PC-3 (cell line): ENCODE results near the gene CCM2. TPM values are rescaled to one million over a fixed set of nuclear protein-coding genes. Genes with fewer than 3 reads are reported as not detected.
A peak's percentile ranks its signal among the peaks of the same experiment; 100 is the strongest.

Experiments
- ATAC-seq: fragments of 200-7000 bp; cut with Tn5 transposase; 2 replicates; pipeline ENCODE4 v1.9.1; 2020; ENCODE audit warnings: mild to moderate bottlenecking, moderate library complexity
- BruUV-seq: library from RNA; stranded (reverse); fragments of 400-500 nt; replicated peaks from 2 replicates; lab custom pipeline; 2021; lab: Mats Ljungman, UMichigan
- CTCF ChIA-PET: fragments of 300-600 bp; sonication (Branson Sonifier 250); formaldehyde crosslinking; loops from one replicate; lab custom pipeline; 2022; ENCODE audit warnings: antibody characterized with exemption; lab: Charles Lee
- POLR2A ChIA-PET: fragments of 300-600 bp; sonication (Branson Sonifier 250); formaldehyde crosslinking; loops from one replicate; lab custom pipeline; 2022; ENCODE audit warnings: antibody characterized with exemption; ENCODE audit not compliant: unreplicated experiment; lab: Charles Lee
- DNase-seq: peaks from one replicate; pipeline ENCODE4 v3.0.0-alpha.2; 2015
- H2AFZ ChIP-seq: fragments of 300-600 bp; sonication (generic); 2 replicates; pipeline ENCODE4 v1.6.0; 2016; ENCODE audit warnings: antibody characterized with exemption, low read length
- H3F3A ChIP-seq: fragments of 300-600 bp; sonication (generic); one replicate; pipeline ENCODE4 v1.6.0; 2017; ENCODE audit warnings: antibody characterized with exemption, low read length, control low read depth, mild to moderate bottlenecking; ENCODE audit not compliant: unreplicated experiment
- H3K27ac ChIP-seq: fragments of 300-600 bp; sonication (generic); 2 replicates; pipeline ENCODE4 v1.5.1; 2016; ENCODE audit warnings: mild to moderate bottlenecking, low read length
- H3K27me3 ChIP-seq: fragments of 300-600 bp; sonication (generic); 2 replicates; pipeline ENCODE4 v1.6.1; 2016; ENCODE audit warnings: low read length, mixed read lengths
- H3K36me3 ChIP-seq: fragments of 300-600 bp; sonication (generic); 2 replicates; pipeline ENCODE4 v1.6.1; 2016; ENCODE audit warnings: low read depth, mixed run types, low read length, mixed read lengths
- H3K4me1 ChIP-seq: fragments of 300-600 bp; sonication (generic); 2 replicates; pipeline ENCODE4 v1.5.1; 2016; ENCODE audit warnings: low read length; ENCODE audit not compliant: insufficient read depth
- H3K4me2 ChIP-seq: fragments of 300-600 bp; sonication (generic); 2 replicates; pipeline ENCODE4 v1.6.0; 2016; ENCODE audit warnings: low read length
- H3K4me3 ChIP-seq: fragments of 300-600 bp; sonication (generic); 2 replicates; pipeline ENCODE4 v1.5.1; 2016; ENCODE audit warnings: mild to moderate bottlenecking, low read length, mixed read lengths
- H3K79me2 ChIP-seq: fragments of 300-600 bp; sonication (generic); 2 replicates; pipeline ENCODE4 v1.6.1; 2017; ENCODE audit warnings: low read length, mixed read lengths
- H3K9ac ChIP-seq: fragments of 300-600 bp; sonication (generic); 2 replicates; pipeline ENCODE4 v1.6.0; 2016; ENCODE audit warnings: mild to moderate bottlenecking, low read length
- H3K9me2 ChIP-seq: fragments of 300-600 bp; sonication (generic); replicated peaks from 2 replicates; pipeline ENCODE4 v1.6.1; 2016; ENCODE audit warnings: mixed run types, low read length, mixed read lengths
- H3K9me3 ChIP-seq: fragments of 300-600 bp; sonication (generic); 2 replicates; pipeline ENCODE4 v1.6.1; 2016; ENCODE audit warnings: low read length, mixed read lengths
- H4K20me1 ChIP-seq: fragments of 300-600 bp; sonication (generic); 2 replicates; pipeline ENCODE4 v1.6.1; 2016; ENCODE audit warnings: low read length, mixed read lengths
- EZH2 ChIP-seq: fragments of 300-600 bp; sonication (generic); IDR thresholded peaks from one replicate; pipeline ENCODE4 v1.6.1; 2017; ENCODE audit warnings: antibody characterized with exemption, mild to moderate bottlenecking, low read length; ENCODE audit not compliant: unreplicated experiment
- EZH2phosphoT487 ChIP-seq: fragments of 300-600 bp; sonication (generic); IDR thresholded peaks from 2 replicates; pipeline ENCODE4 v1.6.1; 2018; ENCODE audit warnings: mild to moderate bottlenecking, antibody characterized with exemption, low read length, borderline replicate concordance
- intact Hi-C: fragments of 100-400 bp; cut with micrococcal nuclease; formaldehyde crosslinking; loops from 2 replicates; pipeline ENCODE4 v1.9.0; 2023
- total RNA-seq: library from RNA; depleted of rRNA; stranded (reverse); fragments of >200 nt; gene quantifications from 2 replicates; pipeline ENCODE4 v1.2.3, GENCODE V29; 2014
- TF ChIP-seq, protein P1 (sequence below): fragments of 300-600 bp; sonication (generic); conservative IDR thresholded peaks from 2 replicates; pipeline ENCODE4 v1.5.1; 2017; ENCODE audit warnings: antibody characterized with exemption, low read depth, mild to moderate bottlenecking, low read length

The CCM2 gene
- total RNA-seq, 1 experiment from 2014 or later, result 56.6 TPM

DNA sequence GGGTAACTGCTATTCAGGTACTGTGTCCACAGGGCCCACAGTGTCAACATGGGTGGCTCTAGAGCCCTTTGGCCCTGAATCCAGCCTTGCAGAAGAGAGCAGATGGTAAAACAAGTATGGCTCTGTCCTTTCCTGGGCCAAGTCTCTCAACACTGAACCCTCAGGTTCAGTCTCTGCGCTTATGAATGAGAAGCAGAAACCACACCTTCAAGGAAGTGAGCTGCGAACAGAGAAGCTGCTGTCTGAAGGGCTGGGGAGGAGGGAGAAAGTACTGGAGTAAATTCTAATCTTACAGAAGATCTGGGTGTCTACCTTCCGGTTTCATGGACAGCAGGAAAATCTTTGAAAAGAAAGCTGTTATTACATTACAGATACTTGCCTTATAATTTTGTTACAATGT is 107.4 kb downstream of the CCM2 start:
- H3K36me3 ChIP-seq, result peaks cover 64% of the 10 kb centered on the region
- H3K9me2 ChIP-seq, result no peaks in the 10 kb centered on the region
- ATAC-seq (no peak), DNase-seq (no peak)
- peak overlapping the region; percentile 9; the same call in 1 of the 2 replicates for H3K4me3 ChIP-seq
- POLR2A ChIA-PET, result no interaction called here
- peak overlapping the region; percentile 75; the same call in 1 of the 2 replicates for H3K4me2 ChIP-seq
- TF ChIP-seq EZH2phosphoT487 (no peak), EZH2 (no peak)
- TF ChIP-seq, protein P1, sequence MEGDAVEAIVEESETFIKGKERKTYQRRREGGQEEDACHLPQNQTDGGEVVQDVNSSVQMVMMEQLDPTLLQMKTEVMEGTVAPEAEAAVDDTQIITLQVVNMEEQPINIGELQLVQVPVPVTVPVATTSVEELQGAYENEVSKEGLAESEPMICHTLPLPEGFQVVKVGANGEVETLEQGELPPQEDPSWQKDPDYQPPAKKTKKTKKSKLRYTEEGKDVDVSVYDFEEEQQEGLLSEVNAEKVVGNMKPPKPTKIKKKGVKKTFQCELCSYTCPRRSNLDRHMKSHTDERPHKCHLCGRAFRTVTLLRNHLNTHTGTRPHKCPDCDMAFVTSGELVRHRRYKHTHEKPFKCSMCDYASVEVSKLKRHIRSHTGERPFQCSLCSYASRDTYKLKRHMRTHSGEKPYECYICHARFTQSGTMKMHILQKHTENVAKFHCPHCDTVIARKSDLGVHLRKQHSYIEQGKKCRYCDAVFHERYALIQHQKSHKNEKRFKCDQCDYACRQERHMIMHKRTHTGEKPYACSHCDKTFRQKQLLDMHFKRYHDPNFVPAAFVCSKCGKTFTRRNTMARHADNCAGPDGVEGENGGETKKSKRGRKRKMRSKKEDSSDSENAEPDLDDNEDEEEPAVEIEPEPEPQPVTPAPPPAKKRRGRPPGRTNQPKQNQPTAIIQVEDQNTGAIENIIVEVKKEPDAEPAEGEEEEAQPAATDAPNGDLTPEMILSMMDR, result no peak
- peaks cover 35% of the 10 kb centered on the region; the same call in 1 of the 2 replicates for H4K20me1 ChIP-seq
- no peak overlapping the region for H2AFZ ChIP-seq
- BruUV-seq, result no TSS peak
- H3K9me3 ChIP-seq, result no peaks in the 10 kb centered on the region
- intact Hi-C loops, result no loop called here
- H3K4me1 ChIP-seq, result peaks cover 27% of the 10 kb centered on the region
- H3K9ac ChIP-seq, result no peak overlapping the region
- no peaks in the 10 kb centered on the region for H3F3A ChIP-seq
- peaks cover 62% of the 10 kb centered on the region for H3K79me2 ChIP-seq
- CTCF ChIA-PET, result no interaction called here
- H3K27me3 ChIP-seq, result no peaks in the 10 kb centered on the region
- no peak overlapping the region for H3K27ac ChIP-seq

DNA sequence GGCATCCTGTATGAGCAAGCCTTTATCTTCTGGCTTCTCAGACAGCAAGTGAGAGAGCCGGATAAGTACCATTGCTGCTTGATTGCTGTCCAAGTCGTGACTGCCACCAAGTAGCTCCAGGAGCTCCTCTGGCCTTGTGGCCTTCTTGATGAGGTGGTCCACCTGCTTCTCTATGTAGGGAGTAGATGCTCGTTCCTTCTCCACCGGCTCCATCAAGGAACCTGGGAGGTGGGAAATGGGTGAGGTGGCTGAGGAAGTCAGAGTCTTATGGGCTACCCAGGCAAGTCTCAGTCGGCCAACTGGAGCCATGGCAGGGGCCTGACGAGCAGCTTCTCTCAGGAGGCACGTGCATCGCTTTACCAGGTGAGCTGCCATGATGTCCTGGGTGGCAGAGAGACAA is 108.9 kb downstream of the CCM2 start:
- Histone ChIP-seq H3K4me2 (peak overlapping the region; percentile 75), H3K4me3 (peak overlapping the region; percentile 47), H3K4me1 (peaks cover 30% of the 10 kb centered on the region), H3K9ac (no peak overlapping the region), H3K9me2 (no peaks in the 10 kb centered on the region), H4K20me1 (peaks cover 35% of the 10 kb centered on the region; the same call in 1 of the 2 replicates), H3K9me3 (no peaks in the 10 kb centered on the region), H3K27me3 (no peaks in the 10 kb centered on the region), H3K36me3 (peaks cover 54% of the 10 kb centered on the region), H3F3A (no peaks in the 10 kb centered on the region), H3K27ac (no peak overlapping the region), H2AFZ (no peak overlapping the region), H3K79me2 (peaks cover 62% of the 10 kb centered on the region)
- DNase-seq (no peak), ATAC-seq (no peak)
- BruUV-seq, result no TSS peak
- ChIA-PET POLR2A (no interaction called here), CTCF (no interaction called here)
- intact Hi-C loops, result no loop called here
- no peak for TF ChIP-seq EZH2phosphoT487
- TF ChIP-seq EZH2, result no peak
- TF ChIP-seq, protein P1, result no peak
